Spleen (tissue), 7 donors: ENCODE measurements around the gene FAM193A.

Experiments
- POLR2AphosphoS5 ChIP-seq, 3 donors: sonication (generic); formaldehyde crosslinking; IDR thresholded peaks; one replicate each; pipeline ENCODE4 v1.5.1; 2017; ENCODE audit warnings: antibody characterized with exemption in 3 of 3
- TF ChIP-seq, protein P1 (sequence below), 11 experiments: fragments of 200-600 bp in 7 of 11; fragments of 450-650 bp in 4 of 11; sonication (generic) in 4 of 11; IDR thresholded peaks in 8 of 11; conservative IDR thresholded peaks in 3 of 11; 1 replicate in 7 of 11; 2 replicates in 4 of 11; pipeline versions ENCODE4 v1.4.0 to v1.8.0; 2016 to 2021; ENCODE audit warnings: antibody characterized with exemption in 11 of 11, inconsistent platforms in 4 of 11, mild to moderate bottlenecking in 1 of 11
- donor health status: DM: no; HTN: no; CAD: no; lungs with moderate emphysema.
- donor health status: DM: no; HTN: no; CAD: no.
- donor health status: DM: no; HTN: no; CAD: no.

DNA sequence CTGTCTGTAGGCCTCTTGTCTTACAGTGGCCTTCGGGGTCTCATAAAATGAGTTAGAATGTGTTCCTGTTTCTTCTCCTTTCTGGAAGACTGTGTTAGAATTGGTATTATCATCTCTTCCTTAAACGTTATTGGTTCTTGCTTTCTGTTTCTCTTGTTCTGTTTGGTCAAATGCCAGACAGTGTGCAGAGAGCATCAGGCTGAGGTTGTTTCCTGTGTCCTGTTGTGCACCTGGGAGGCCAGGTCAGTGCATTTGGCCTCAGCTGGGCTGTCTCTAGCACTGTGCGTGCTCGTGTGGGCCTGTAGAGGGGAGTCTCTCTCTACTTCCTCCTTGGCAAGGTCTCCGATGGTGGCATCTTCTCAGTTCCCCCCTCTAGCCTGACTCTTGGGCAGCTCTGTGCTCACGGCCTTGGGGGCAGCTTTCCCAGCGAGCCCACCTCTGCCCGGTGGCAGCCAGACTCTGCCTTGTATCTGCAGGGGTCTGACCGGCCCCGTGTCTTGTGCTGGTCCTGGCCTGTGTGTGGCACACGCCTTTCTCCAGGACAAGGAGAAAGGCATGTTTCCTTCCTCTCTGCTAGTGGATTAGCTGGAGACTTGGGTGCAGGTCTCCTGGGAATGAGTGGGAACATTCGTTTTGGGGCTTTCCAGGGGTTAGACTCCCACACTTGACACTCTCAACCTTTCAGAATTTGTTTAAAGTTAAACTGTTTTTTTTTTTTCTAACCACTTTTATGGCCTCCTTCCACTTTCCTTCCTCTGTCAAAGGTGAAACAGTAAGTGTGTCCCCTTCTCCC is 62.3 kb downstream of the FAM193A start:
- TF ChIP-seq, protein P1, sequence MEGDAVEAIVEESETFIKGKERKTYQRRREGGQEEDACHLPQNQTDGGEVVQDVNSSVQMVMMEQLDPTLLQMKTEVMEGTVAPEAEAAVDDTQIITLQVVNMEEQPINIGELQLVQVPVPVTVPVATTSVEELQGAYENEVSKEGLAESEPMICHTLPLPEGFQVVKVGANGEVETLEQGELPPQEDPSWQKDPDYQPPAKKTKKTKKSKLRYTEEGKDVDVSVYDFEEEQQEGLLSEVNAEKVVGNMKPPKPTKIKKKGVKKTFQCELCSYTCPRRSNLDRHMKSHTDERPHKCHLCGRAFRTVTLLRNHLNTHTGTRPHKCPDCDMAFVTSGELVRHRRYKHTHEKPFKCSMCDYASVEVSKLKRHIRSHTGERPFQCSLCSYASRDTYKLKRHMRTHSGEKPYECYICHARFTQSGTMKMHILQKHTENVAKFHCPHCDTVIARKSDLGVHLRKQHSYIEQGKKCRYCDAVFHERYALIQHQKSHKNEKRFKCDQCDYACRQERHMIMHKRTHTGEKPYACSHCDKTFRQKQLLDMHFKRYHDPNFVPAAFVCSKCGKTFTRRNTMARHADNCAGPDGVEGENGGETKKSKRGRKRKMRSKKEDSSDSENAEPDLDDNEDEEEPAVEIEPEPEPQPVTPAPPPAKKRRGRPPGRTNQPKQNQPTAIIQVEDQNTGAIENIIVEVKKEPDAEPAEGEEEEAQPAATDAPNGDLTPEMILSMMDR (IDR thresholded peaks at IDR 0.05 in 8 of 11, conservative IDR thresholded peaks at IDR 0.05 in 3 of 11), result peak in 8 of 11 experiments; percentile 26 to 51 (median 40)
- peak; percentile 48 to 55 (median 50) for TF ChIP-seq POLR2AphosphoS5 (IDR thresholded peaks at IDR 0.05)
